Right lobe of liver (tissue), 4 donors: ENCODE data around the gene VAV2.

Source experiments
- CTCF ChIP-seq, 4 donors: fragments of 200-600 bp in 3 of 4; fragments of 450-650 bp in 1 of 4; IDR thresholded peaks; one replicate each; pipeline versions ENCODE4 v1.5.1 to v1.8.0; 2016 to 2022; ENCODE audit warnings: antibody characterized with exemption in 4 of 4, mild to moderate bottlenecking in 2 of 4
- POLR2A ChIP-seq: fragments of 450-650 bp; IDR thresholded peaks from one replicate; pipeline ENCODE4 v1.6.1; 2017; ENCODE audit warnings: antibody characterized with exemption, mild to moderate bottlenecking
- donor health status: DM: no; HTN: no; CAD: no.
- donor health status: DM: no; HTN: no; CAD: no.
- donor health status: DM: no; HTN: yes; CAD: no.

- no peak for TF ChIP-seq CTCF (IDR thresholded peaks at IDR 0.05)
- TF ChIP-seq POLR2A, result no peak
Observed at GRCh38 chr9:133958756-133959155, 33.4 kb downstream of the VAV2 start.
